ENCODE measurements around the gene OR8D4. TPM values are rescaled to one million over a fixed set of nuclear protein-coding genes. Genes with fewer than 3 reads are reported as not detected.

OR8D4 gene
- polyA plus RNA-seq, 1 donor = not detected

Other genes with a start within 250 kb of the OR8D4 start
- gene SCN3B, start 247.5 kb upstream of the OR8D4 start, polyA plus RNA-seq (ENCODE audit: insufficient read length) = 2.5 TPM
- 23.5 TPM for gene ZNF202, start 160.5 kb upstream of the OR8D4 start, polyA plus RNA-seq (ENCODE audit: insufficient read length)
- not detected for gene OR6X1, start 147.6 kb upstream of the OR8D4 start, polyA plus RNA-seq (ENCODE audit: insufficient read length)
- gene OR6M1, start 95.8 kb upstream of the OR8D4 start, polyA plus RNA-seq (ENCODE audit: insufficient read length) = not detected
- gene TMEM225, start 16.5 kb upstream of the OR8D4 start, polyA plus RNA-seq (ENCODE audit: insufficient read length) = not detected
- gene OR4D5, start 37.5 kb downstream of the OR8D4 start, polyA plus RNA-seq (ENCODE audit: insufficient read length) = not detected
- not detected for gene OR6T1, start 41.7 kb downstream of the OR8D4 start, polyA plus RNA-seq (ENCODE audit: insufficient read length)
- gene OR10S1, start 75.6 kb downstream of the OR8D4 start, polyA plus RNA-seq (ENCODE audit: insufficient read length) = not detected
- gene OR10G6, start 93.0 kb downstream of the OR8D4 start, polyA plus RNA-seq (ENCODE audit: insufficient read length) = not detected
- not detected for gene OR10G4, start 110.8 kb downstream of the OR8D4 start, polyA plus RNA-seq (ENCODE audit: insufficient read length)
- gene OR10G9, start 120.8 kb downstream of the OR8D4 start, polyA plus RNA-seq (ENCODE audit: insufficient read length) = not detected
- gene OR10G8, start 124.6 kb downstream of the OR8D4 start, polyA plus RNA-seq (ENCODE audit: insufficient read length) = not detected
- not detected for gene OR10G7, start 139.2 kb downstream of the OR8D4 start, polyA plus RNA-seq (ENCODE audit: insufficient read length)
- gene VWA5A, start 213.3 kb downstream of the OR8D4 start, polyA plus RNA-seq (ENCODE audit: insufficient read length) = 13.7 TPM

Data from left kidney (tissue), 1 donor.